BJ (cell line): ENCODE results near the gene DNAH6. TPM values are rescaled to one million over a fixed set of nuclear protein-coding genes. Genes with fewer than 3 reads are reported as not detected.

ENCODE experiments used
- CTCF ChIA-PET: fragments of 350-600 bp; formaldehyde crosslinking; extraction: SDS; loops from one replicate; lab custom pipeline; 2021; ENCODE audit warnings: antibody characterized with exemption, inconsistent platforms; lab: Yijun Ruan, JAX
- POLR2A ChIA-PET: fragments of 300-600 bp; sonication (Branson Sonifier 250); formaldehyde crosslinking; extraction: SDS; loops from one replicate; lab custom pipeline; 2021; ENCODE audit warnings: antibody characterized with exemption; lab: Charles Lee
- DNase-seq: peaks from one replicate; pipeline ENCODE4 v3.0.0-alpha.2; 2011; ENCODE audit warnings: low read depth
- H3K27me3 ChIP-seq: 2 replicates; pipeline ENCODE4 v1.6.0; 2011; ENCODE audit warnings: low read length; ENCODE audit not compliant: control insufficient read depth, insufficient read depth
- H3K36me3 ChIP-seq: 2 replicates; pipeline ENCODE4 v1.5.1; 2011; ENCODE audit warnings: low read length; ENCODE audit not compliant: control insufficient read depth, insufficient read depth
- H3K4me3 ChIP-seq: 2 replicates; pipeline ENCODE4 v1.5.1; 2011; ENCODE audit warnings: low read depth, mild to moderate bottlenecking, control low read depth, low read length
- polyA plus RNA-seq: library from polyadenylated mRNA; depleted of rRNA; stranded (reverse); fragments of >200 nt; gene quantifications from 2 replicates; pipeline ENCODE4 v1.2.3, GENCODE V29; 2011
- TF ChIP-seq, protein P1 (sequence below): IDR thresholded peaks from 2 replicates; pipeline ENCODE4 v1.5.1; 2011; ENCODE audit warnings: low read depth, mild to moderate bottlenecking, control low read depth, inconsistent platforms, low read length, moderate library complexity; ENCODE audit not compliant: insufficient read depth

Gene DNAH6
- polyA plus RNA-seq, 1 experiment, result 0.01 TPM

DNA sequence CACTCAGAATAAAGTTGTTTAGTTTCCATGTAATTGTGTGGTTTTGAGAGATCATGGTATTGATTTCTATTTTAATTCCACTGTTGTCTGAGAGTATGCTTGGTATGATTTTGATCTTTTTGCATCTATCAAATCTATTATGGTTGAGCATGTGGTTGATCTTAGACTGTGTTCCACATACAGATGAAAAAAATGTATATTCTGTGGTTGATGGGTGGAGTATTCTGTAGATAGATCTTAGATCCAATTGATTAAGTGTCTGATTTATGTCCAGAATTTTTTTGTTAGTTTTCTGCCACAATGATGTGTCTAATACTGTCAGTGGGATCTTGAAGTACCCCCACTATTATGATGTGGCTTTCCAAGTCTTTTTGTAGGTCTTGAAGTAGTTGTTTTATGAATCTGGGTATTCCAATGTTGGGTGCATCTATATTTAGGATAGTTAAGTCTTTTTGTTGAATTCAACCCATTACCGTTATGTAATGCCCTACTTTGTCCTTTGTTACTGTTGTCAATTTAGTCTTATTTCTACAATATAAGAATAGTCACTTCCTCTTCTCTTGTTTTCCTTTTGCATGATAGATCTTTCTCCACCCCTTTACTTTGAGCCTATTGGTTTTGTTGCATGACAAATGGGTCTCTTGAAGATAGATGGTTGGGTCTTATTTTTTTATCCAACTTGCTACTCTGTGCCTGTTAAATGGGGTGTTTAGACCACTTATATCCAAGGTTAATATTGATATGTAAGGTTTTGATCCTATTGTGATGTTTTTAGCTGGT lies 262.8 kb downstream of the DNAH6 start:
- H3K36me3 ChIP-seq, result no peaks in the 10 kb centered on the region
- POLR2A ChIA-PET, result no interaction called here
- TF ChIP-seq, protein P1, sequence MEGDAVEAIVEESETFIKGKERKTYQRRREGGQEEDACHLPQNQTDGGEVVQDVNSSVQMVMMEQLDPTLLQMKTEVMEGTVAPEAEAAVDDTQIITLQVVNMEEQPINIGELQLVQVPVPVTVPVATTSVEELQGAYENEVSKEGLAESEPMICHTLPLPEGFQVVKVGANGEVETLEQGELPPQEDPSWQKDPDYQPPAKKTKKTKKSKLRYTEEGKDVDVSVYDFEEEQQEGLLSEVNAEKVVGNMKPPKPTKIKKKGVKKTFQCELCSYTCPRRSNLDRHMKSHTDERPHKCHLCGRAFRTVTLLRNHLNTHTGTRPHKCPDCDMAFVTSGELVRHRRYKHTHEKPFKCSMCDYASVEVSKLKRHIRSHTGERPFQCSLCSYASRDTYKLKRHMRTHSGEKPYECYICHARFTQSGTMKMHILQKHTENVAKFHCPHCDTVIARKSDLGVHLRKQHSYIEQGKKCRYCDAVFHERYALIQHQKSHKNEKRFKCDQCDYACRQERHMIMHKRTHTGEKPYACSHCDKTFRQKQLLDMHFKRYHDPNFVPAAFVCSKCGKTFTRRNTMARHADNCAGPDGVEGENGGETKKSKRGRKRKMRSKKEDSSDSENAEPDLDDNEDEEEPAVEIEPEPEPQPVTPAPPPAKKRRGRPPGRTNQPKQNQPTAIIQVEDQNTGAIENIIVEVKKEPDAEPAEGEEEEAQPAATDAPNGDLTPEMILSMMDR, result no peak
- H3K27me3 ChIP-seq, result no peaks in the 10 kb centered on the region
- DNase-seq, result no peak
- H3K4me3 ChIP-seq, result no peak overlapping the region
- CTCF ChIA-PET, result interaction anchor here (1.8 kb wide), 1 partner anchor 18 kb away, joined by 3 read pairs; no protein-coding TSS in a partner anchor

GRCh38 chr2:84779781-84780180 lies 263.5 kb downstream of the DNAH6 start:
- DNase-seq, result no peak
- POLR2A ChIA-PET, result no interaction called here
- TF ChIP-seq, protein P1, result no peak
- H3K36me3 ChIP-seq, result no peaks in the 10 kb centered on the region
- H3K27me3 ChIP-seq, result no peaks in the 10 kb centered on the region
- CTCF ChIA-PET, result interaction anchor here (1.8 kb wide), 1 partner anchor 17 kb away, joined by 3 read pairs; no protein-coding TSS in a partner anchor
- H3K4me3 ChIP-seq, result no peak overlapping the region

DNA sequence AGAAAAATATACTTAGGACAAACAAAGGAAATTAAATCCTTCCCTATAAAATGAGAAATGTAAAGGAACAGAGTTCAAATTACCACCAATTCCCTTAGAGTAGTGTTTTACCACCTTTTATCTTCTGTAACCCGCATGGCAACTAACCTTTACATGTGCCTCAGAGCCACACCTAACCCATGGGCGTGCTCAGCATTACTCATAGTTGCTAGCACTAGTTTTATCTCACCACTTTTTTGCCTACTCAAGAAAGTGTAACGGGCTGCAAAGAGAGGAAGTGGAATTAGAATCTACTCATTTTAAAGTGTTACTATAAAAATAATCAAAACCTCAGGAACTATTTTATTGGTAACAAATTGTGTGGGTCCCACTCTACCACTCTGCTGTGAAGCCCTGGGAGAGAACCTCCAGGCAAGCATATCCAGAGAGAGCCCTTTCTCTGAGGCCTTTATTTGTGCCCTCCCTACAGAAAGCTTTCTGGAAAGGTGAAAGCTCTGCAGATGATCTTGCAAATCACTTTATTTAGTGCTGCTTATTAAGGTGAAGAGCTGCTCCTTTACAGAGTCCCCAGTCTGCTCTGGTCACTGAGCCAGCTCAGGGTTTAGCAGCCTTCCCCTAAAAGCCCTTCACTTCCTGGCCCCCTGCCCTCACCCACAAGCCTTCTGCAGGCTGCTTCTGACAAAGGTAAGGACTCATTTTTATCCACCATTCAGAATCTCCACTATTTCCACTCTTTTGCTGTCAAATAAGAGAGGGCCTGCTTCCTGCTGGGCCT lies 265.8 kb downstream of the DNAH6 start:
- no peaks in the 10 kb centered on the region for H3K27me3 ChIP-seq
- H3K4me3 ChIP-seq, result no peak overlapping the region
- ChIA-PET POLR2A (no interaction called here), CTCF (interaction anchor here (0.9 to 1.3 kb wide), 2 partner anchors 51 to 144 kb away, joined by 3 read pairs; no protein-coding TSS in a partner anchor)
- DNase-seq, result no peak
- no peaks in the 10 kb centered on the region for H3K36me3 ChIP-seq
- TF ChIP-seq, protein P1, result no peak

GRCh38 chr2:84782717-84783442 lies 266.6 kb downstream of the DNAH6 start:
- TF ChIP-seq, protein P1, result no peak
- ChIA-PET CTCF (interaction anchor here (0.8 to 1.3 kb wide), 3 partner anchors 50 to 143 kb away, joined by 3 read pairs; no protein-coding TSS in a partner anchor), POLR2A (no interaction called here)
- no peak for DNase-seq
- Histone ChIP-seq H3K27me3 (no peaks in the 10 kb centered on the region), H3K36me3 (no peaks in the 10 kb centered on the region), H3K4me3 (no peak overlapping the region)
